GM10248 (cell line): ENCODE results near the gene MIA2.

Source experiments
- CTCF ChIA-PET: fragments of 300-600 bp; sonication (Branson Sonifier 250); formaldehyde crosslinking; extraction: SDS; loops from one replicate; lab custom pipeline; 2021; ENCODE audit warnings: antibody characterized with exemption; lab: Yijun Ruan, JAX
- POLR2A ChIA-PET: fragments of 350-650 bp; sonication (Branson Sonifier 250); formaldehyde crosslinking; extraction: SDS; loops from one replicate; lab custom pipeline; 2020; ENCODE audit warnings: antibody characterized with exemption; lab: Yijun Ruan, JAX
- DNase-seq: peaks from one replicate; pipeline ENCODE4 v3.0.0; 2012; ENCODE audit errors: extremely low spot score
- TF ChIP-seq, protein P1 (sequence below): IDR thresholded peaks from 2 replicates; pipeline ENCODE4 v1.5.1; 2012; ENCODE audit warnings: mild to moderate bottlenecking, low read depth; ENCODE audit errors: extremely low read depth, missing control alignments, control extremely low read depth

The MIA2 gene

GRCh38 chr14:39228044-39228443 is 5.7 kb upstream of the MIA2 start:
- ChIA-PET POLR2A (no interaction called here), CTCF (interaction anchor here (1.6 kb wide), 1 partner anchor 241 kb away, joined by 3 read pairs; no protein-coding TSS in a partner anchor)

DNA sequence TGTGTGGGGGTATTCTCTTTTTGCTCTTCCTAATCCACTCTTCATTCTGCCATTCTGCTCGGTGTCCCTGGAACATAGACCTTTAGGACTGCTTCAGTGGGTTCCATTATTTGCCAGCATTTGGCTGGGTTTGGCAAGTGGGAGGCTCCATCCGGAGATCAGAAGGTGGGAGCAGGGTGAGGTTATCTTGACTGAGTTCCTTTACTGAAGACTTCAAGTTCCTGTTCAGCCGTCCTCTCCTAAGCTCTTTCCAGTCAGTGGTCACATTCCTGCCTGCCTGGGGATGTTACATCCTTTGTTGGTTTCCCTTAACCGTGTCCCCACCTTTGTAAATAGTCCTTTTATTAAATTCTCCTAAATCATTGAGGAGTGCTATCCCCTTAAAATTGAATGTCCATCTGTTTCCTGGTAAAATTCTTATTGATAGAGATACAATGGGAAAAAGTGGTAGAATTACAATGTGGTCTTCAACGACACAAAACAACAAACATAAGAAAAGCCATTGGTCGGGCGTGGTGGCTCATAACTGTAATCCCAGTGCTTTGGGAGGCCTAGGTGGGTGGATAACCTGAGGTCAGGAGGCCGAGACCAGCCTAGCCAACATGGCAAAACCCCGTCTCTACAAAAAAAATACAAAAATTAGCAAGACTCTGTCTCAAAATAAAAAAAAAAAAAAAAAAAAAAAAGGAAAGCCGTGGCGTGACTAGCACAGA is 5.0 kb upstream of the MIA2 start:
- ChIA-PET POLR2A (no interaction called here), CTCF (interaction anchor here (0.8 to 1.6 kb wide), 2 partner anchors 8 to 240 kb away, joined by 3 read pairs; no protein-coding TSS in a partner anchor)
- no peak for DNase-seq
- TF ChIP-seq, protein P1, sequence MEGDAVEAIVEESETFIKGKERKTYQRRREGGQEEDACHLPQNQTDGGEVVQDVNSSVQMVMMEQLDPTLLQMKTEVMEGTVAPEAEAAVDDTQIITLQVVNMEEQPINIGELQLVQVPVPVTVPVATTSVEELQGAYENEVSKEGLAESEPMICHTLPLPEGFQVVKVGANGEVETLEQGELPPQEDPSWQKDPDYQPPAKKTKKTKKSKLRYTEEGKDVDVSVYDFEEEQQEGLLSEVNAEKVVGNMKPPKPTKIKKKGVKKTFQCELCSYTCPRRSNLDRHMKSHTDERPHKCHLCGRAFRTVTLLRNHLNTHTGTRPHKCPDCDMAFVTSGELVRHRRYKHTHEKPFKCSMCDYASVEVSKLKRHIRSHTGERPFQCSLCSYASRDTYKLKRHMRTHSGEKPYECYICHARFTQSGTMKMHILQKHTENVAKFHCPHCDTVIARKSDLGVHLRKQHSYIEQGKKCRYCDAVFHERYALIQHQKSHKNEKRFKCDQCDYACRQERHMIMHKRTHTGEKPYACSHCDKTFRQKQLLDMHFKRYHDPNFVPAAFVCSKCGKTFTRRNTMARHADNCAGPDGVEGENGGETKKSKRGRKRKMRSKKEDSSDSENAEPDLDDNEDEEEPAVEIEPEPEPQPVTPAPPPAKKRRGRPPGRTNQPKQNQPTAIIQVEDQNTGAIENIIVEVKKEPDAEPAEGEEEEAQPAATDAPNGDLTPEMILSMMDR, result no peak

More at GRCh38 chr14:39228044-39228443, 5.7 kb upstream of the MIA2 start:
- TF ChIP-seq, protein P1, result no peak
- DNase-seq, result no peak

GRCh38 chr14:39229222-39229543 is 4.5 kb upstream of the MIA2 start:
- DNase-seq, result peak; percentile 22
- ChIA-PET POLR2A (interaction anchor here (0.7 kb wide), 1 partner anchor 59 kb away, joined by 3 read pairs; the partner anchor contains the start of gene TRAPPC6B), CTCF (interaction anchor here (0.8 to 1.6 kb wide), 3 partner anchors 8 to 240 kb away, joined by 3 read pairs; no protein-coding TSS in a partner anchor)
- TF ChIP-seq, protein P1, result no peak

DNA sequence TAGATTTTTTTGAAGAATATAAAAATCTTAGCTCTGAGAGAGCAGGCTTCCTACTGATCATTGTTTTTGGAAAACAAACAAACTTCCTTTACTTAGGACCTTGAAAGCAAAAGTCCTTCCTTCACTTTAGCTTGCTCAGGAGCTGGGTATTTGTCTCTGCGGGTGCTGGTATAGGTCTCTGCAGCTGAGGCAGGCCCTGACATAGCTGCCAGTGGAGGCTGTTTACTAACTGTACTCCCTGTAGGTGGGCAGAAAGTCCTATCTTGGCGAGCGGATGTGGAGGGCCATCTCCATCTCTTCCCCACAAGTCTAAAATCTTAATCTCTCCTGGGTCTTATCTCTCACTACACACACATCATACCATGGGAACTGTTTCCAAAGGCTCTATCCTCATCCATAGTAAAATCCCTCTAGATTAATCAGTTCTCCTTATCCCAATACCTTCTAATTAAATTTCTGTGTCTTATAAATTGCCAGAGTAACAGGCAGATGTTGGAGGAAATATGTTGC is 4.1 kb upstream of the MIA2 start:
- ChIA-PET CTCF (interaction anchor here (0.8 to 1.6 kb wide), 3 partner anchors 9 to 239 kb away, joined by 3 read pairs; no protein-coding TSS in a partner anchor), POLR2A (interaction anchor here (0.7 kb wide), 1 partner anchor 59 kb away, joined by 3 read pairs; the partner anchor contains the start of gene TRAPPC6B)
- DNase-seq, result no peak
- TF ChIP-seq, protein P1, result no peak

DNA sequence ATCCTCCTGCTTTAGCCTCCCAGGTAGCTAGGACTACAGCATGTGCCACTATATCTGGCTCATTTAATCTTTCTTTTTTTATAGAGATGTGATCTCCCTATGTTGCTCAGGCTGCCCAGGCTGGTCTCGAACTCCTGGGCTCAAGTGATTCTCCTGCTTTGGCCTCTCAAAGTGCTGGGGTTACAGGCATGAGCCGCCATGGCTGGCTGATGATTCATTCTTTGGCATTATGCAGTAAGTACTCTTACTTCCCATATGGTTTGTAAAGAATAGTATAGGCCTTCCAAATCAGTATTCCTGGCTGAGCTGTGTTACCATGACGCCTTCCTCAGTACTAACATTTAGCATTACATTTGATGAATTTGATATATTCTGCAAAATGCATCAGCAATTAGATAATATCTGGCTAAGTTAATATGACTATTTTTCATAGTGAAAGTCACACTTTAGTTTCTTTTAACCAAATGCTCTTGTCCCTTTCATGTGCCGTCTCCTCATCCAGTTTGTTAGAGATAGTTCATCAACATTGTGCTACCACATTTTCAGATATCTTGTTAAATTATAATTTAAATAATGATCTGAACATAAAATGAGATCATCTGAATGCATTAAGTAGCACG is 3.2 kb upstream of the MIA2 start:
- POLR2A ChIA-PET, result no interaction called here
- TF ChIP-seq, protein P1, result no peak
- CTCF ChIA-PET, result interaction anchor here (0.9 to 2.9 kb wide), 9 partner anchors 10 to 258 kb away, joined by 3 to 25 read pairs (median 5); no protein-coding TSS in a partner anchor
- no peak for DNase-seq
